Measurements from ENCODE around the gene OSBP2. TPM values are rescaled to one million over a fixed set of nuclear protein-coding genes. Genes with fewer than 3 reads are reported as not detected.

The OSBP2 gene
- total and polyA plus RNA-seq, 9 donors, result 1.3 to 5.1 (median 1.4) TPM

- no peak for DNase-seq
- H3K4me3 ChIP-seq, result no peak overlapping the region
- no peaks in the 10 kb centered on the region for H3K36me3 ChIP-seq
- no peaks in the 10 kb centered on the region for H3K4me1 ChIP-seq (ENCODE audit: insufficient read depth)
- TF ChIP-seq CTCF (IDR thresholded peaks at IDR 0.05) (no peak), EP300 (IDR thresholded peaks at IDR 0.05) (no peak), POLR2A (IDR thresholded peaks at IDR 0.05) (no peak)
- H3K27me3 ChIP-seq, result no peaks in the 10 kb centered on the region
- no peaks in the 10 kb centered on the region for H3K9me3 ChIP-seq
- 79 to 86% (median 83%) methylated on average over 1 of the region's 1 CpG for WGBS, 3 donors
- no peak overlapping the region for H3K27ac ChIP-seq
- intact Hi-C loops (cut with DNase I), result no loop called here
These were observed 152.9 kb downstream of the OSBP2 start for GRCh38 chr22:30847583-30847982.

- Histone ChIP-seq H3K4me3 (no peak overlapping the region), H3K9me3 (no peaks in the 10 kb centered on the region), H3K36me3 (no peaks in the 10 kb centered on the region), H3K27me3 (no peaks in the 10 kb centered on the region), H3K27ac (no peak overlapping the region), H3K4me1 (ENCODE audit: insufficient read depth) (no peaks in the 10 kb centered on the region)
- 84 to 87% (median 85%) methylated on average over 3 of the region's 3 CpGs for WGBS, 3 donors
- no peak for TF ChIP-seq CTCF (IDR thresholded peaks at IDR 0.05)
- intact Hi-C loops (cut with DNase I), result no loop called here
- no peak for DNase-seq
These were observed 160.6 kb downstream of the OSBP2 start for GRCh38 chr22:30855266-30855665.

GRCh38 chr22:30855677-30856518 lies 161.2 kb downstream of the OSBP2 start:
- Histone ChIP-seq H3K4me1 (ENCODE audit: insufficient read depth) (no peaks in the 10 kb centered on the region), H3K9me3 (no peaks in the 10 kb centered on the region), H3K4me3 (no peak overlapping the region), H3K27ac (no peak overlapping the region), H3K27me3 (no peaks in the 10 kb centered on the region), H3K36me3 (no peaks in the 10 kb centered on the region)
- intact Hi-C loops (cut with DNase I), result no loop called here
- 79 to 86% (median 84%) methylated on average over 4 of the region's 4 CpGs for WGBS, 3 donors
- DNase-seq, result no peak
- TF ChIP-seq POLR2A (IDR thresholded peaks at IDR 0.05), result no peak
- no peak for TF ChIP-seq EP300 (IDR thresholded peaks at IDR 0.05)
- no peak for TF ChIP-seq CTCF (IDR thresholded peaks at IDR 0.05)

GRCh38 chr22:30856741-30857502 lies 162.2 kb downstream of the OSBP2 start:
- no peak for DNase-seq
- H3K27ac ChIP-seq, result no peak overlapping the region
- H3K4me3 ChIP-seq, result no peak overlapping the region
- H3K36me3 ChIP-seq, result no peaks in the 10 kb centered on the region
- H3K27me3 ChIP-seq, result no peaks in the 10 kb centered on the region
- intact Hi-C loops (cut with DNase I), result no loop called here
- H3K4me1 ChIP-seq (ENCODE audit: insufficient read depth), result no peaks in the 10 kb centered on the region
- 71 to 76% (median 74%) methylated on average over 14 of the region's 14 CpGs for WGBS, 3 donors
- TF ChIP-seq EP300 (IDR thresholded peaks at IDR 0.05) (no peak), POLR2A (IDR thresholded peaks at IDR 0.05) (no peak), CTCF (IDR thresholded peaks at IDR 0.05) (no peak)
- H3K9me3 ChIP-seq, result no peaks in the 10 kb centered on the region
